PC-9 (cell line): ENCODE results near the gene USP10. TPM values are rescaled to one million over a fixed set of nuclear protein-coding genes. Genes with fewer than 3 reads are reported as not detected.

Source experiments
- BruUV-seq: library from RNA; stranded (reverse); fragments of 400-500 nt; replicated peaks from 2 replicates; lab custom pipeline; 2021; lab: Mats Ljungman, UMichigan
- CTCF ChIA-PET: fragments of 300-600 bp; sonication (Branson Sonifier 250); formaldehyde crosslinking; loops from one replicate; lab custom pipeline; 2022; ENCODE audit warnings: antibody characterized with exemption; lab: Charles Lee
- POLR2A ChIA-PET: fragments of 300-600 bp; sonication (Branson Sonifier 250); formaldehyde crosslinking; loops from one replicate; lab custom pipeline; 2022; ENCODE audit warnings: antibody characterized with exemption; ENCODE audit not compliant: unreplicated experiment; lab: Charles Lee
- DNase-seq, 2 experiments: peaks; one replicate each; pipeline versions ENCODE4 v3.0.0 to v3.0.0-alpha.2; 2015 to 2022; ENCODE audit warnings: mixed read lengths in 1 of 2
- H2AFZ ChIP-seq: fragments of 200-600 bp; sonication (generic); 2 replicates; pipeline ENCODE4 v1.8.1; 2017; ENCODE audit warnings: antibody characterized with exemption
- H3F3A ChIP-seq: fragments of 200-600 bp; sonication (generic); 2 replicates; pipeline ENCODE4 v1.8.1; 2017; ENCODE audit warnings: antibody characterized with exemption, mild to moderate bottlenecking, low read depth; ENCODE audit not compliant: insufficient read depth
- H3K27ac ChIP-seq: fragments of 200-600 bp; sonication (generic); 2 replicates; pipeline ENCODE4 v1.6.1; 2016; ENCODE audit warnings: mixed run types
- H3K27me3 ChIP-seq: fragments of 200-600 bp; sonication (generic); 2 replicates; pipeline ENCODE4 v1.6.1; 2016; ENCODE audit warnings: low read depth, mixed run types; ENCODE audit not compliant: insufficient read depth
- H3K36me3 ChIP-seq: fragments of 200-600 bp; sonication (generic); 2 replicates; pipeline ENCODE4 v1.6.1; 2016; ENCODE audit warnings: low read depth, mixed run types
- H3K4me1 ChIP-seq: fragments of 200-600 bp; sonication (generic); replicated peaks from 2 replicates; pipeline ENCODE4 v1.6.1; 2016; ENCODE audit warnings: mixed run types; ENCODE audit not compliant: insufficient read depth
- H3K4me2 ChIP-seq: fragments of 200-600 bp; sonication (generic); 2 replicates; pipeline ENCODE4 v1.6.1; 2017; ENCODE audit warnings: mixed run types
- H3K4me3 ChIP-seq: fragments of 200-600 bp; sonication (generic); 2 replicates; pipeline ENCODE4 v1.6.1; 2016; ENCODE audit warnings: mixed run types
- H3K79me2 ChIP-seq: fragments of 200-600 bp; sonication (generic); 2 replicates; pipeline ENCODE4 v1.6.1; 2017; ENCODE audit warnings: low read depth, mixed run types
- H3K9me2 ChIP-seq: fragments of 200-600 bp; sonication (generic); 2 replicates; pipeline ENCODE4 v1.8.1; 2017; ENCODE audit warnings: mild to moderate bottlenecking; ENCODE audit not compliant: insufficient read depth
- H3K9me3 ChIP-seq: fragments of 200-600 bp; sonication (generic); 2 replicates; pipeline ENCODE4 v1.8.1; 2016; ENCODE audit warnings: low read depth; ENCODE audit not compliant: insufficient read depth
- H4K20me1 ChIP-seq: fragments of 200-600 bp; sonication (generic); 2 replicates; pipeline ENCODE4 v1.8.1; 2017; ENCODE audit not compliant: insufficient read depth
- CTCF ChIP-seq: fragments of 200-600 bp; sonication (generic); conservative IDR thresholded peaks from 2 replicates; pipeline ENCODE4 v1.6.1; 2017; ENCODE audit warnings: mixed run types, antibody characterized with exemption, mild to moderate bottlenecking, moderate library complexity
- EZH2 ChIP-seq: fragments of 200-600 bp; sonication (generic); IDR thresholded peaks from 2 replicates; pipeline ENCODE4 v1.8.0; 2017; ENCODE audit warnings: antibody characterized with exemption, low read depth
- intact Hi-C: fragments of 100-400 bp; cut with micrococcal nuclease; formaldehyde crosslinking; loops from one replicate; pipeline ENCODE4 v1.10.0; 2022; ENCODE audit not compliant: unreplicated experiment
- total RNA-seq: library from RNA; stranded (reverse); gene quantifications from 2 replicates; pipeline ENCODE4 v1.2.3, GENCODE V29; 2021

USP10 gene
- total RNA-seq, 1 experiment from 2014 or later = 109 TPM

DNA sequence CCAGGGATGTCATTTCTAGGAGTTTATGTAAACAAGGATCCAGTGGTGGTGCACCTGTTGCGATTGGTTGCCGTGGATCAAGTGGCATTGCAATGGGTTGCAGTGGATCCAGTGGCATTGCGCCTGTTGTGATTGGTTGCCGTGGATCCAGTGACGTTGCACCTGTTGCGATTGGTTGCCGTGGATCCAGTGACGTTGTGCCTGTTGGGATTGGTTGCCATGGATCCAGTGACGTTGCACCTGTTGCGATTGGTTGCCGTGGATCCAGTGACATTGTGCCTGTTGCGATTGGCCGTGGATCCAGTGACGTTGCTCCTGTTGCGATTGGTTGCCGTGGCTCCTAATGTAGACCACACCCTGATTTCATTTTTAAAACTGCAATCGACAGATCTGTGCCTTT, 63.8 kb downstream of the USP10 start:
- CTCF ChIA-PET = no interaction called here
- BruUV-seq = no TSS peak
- TF ChIP-seq EZH2 (no peak), CTCF (no peak)
- Histone ChIP-seq H2AFZ (no peak overlapping the region), H3K36me3 (peaks cover 51% of the 10 kb centered on the region), H4K20me1 (peaks cover 31% of the 10 kb centered on the region), H3K9me2 (no peaks in the 10 kb centered on the region), H3K4me2 (no peak overlapping the region), H3K9me3 (no peaks in the 10 kb centered on the region), H3K27ac (no peak overlapping the region), H3K4me3 (no peak overlapping the region), H3K4me1 (no peaks in the 10 kb centered on the region), H3K79me2 (peaks cover 16% of the 10 kb centered on the region; the same call in 1 of the 2 replicates), H3K27me3 (no peaks in the 10 kb centered on the region), H3F3A (peaks cover 11% of the 10 kb centered on the region; the same call in 1 of the 2 replicates)
- no peak for DNase-seq
- POLR2A ChIA-PET = no interaction called here
- intact Hi-C loops = no loop called here

- CTCF ChIA-PET = interaction anchor here (0.7 kb wide), 1 partner anchor 109 kb away, joined by 3 read pairs; no protein-coding TSS in a partner anchor
- peaks cover 28% of the 10 kb centered on the region for H4K20me1 ChIP-seq
- H3K4me2 ChIP-seq = no peak overlapping the region
- TF ChIP-seq EZH2 (no peak), CTCF (no peak)
- 0 out of 2 replicates have a peak, but pooled peaks cover 5% of the 10 kb centered on the region for H3K79me2 ChIP-seq
- H3K4me1 ChIP-seq = no peaks in the 10 kb centered on the region
- H3K4me3 ChIP-seq = no peak overlapping the region
- no peak for DNase-seq
- peaks cover 5% of the 10 kb centered on the region; the same call in 1 of the 2 replicates for H3F3A ChIP-seq
- H3K9me3 ChIP-seq = no peaks in the 10 kb centered on the region
- H3K27ac ChIP-seq = no peak overlapping the region
- no peaks in the 10 kb centered on the region for H3K9me2 ChIP-seq
- no peaks in the 10 kb centered on the region for H3K27me3 ChIP-seq
- H2AFZ ChIP-seq = no peak overlapping the region
- peaks cover 48% of the 10 kb centered on the region for H3K36me3 ChIP-seq
- intact Hi-C loops = no loop called here
- POLR2A ChIA-PET = interaction anchor here (0.6 kb wide), 1 partner anchor 551 kb away, joined by 3 read pairs; no protein-coding TSS in a partner anchor
- no TSS peak for BruUV-seq
These were observed 65.2 kb downstream of the USP10 start for GRCh38 chr16:84764970-84765369.

- Histone ChIP-seq H3K27me3 (no peaks in the 10 kb centered on the region), H3K9me3 (no peaks in the 10 kb centered on the region), H4K20me1 (peaks cover 23% of the 10 kb centered on the region), H3K4me2 (no peak overlapping the region), H3K27ac (no peak overlapping the region), H3K9me2 (no peaks in the 10 kb centered on the region), H3F3A (peaks cover 5% of the 10 kb centered on the region; the same call in 1 of the 2 replicates), H3K36me3 (peaks cover 41% of the 10 kb centered on the region), H3K79me2 (no peaks in the 10 kb centered on the region), H3K4me3 (no peak overlapping the region), H3K4me1 (no peaks in the 10 kb centered on the region), H2AFZ (no peak overlapping the region)
- ChIA-PET CTCF (no interaction called here), POLR2A (no interaction called here)
- TF ChIP-seq EZH2 (no peak), CTCF (no peak)
- no TSS peak for BruUV-seq
- no peak for DNase-seq
- intact Hi-C loops = no loop called here
These were observed 66.1 kb downstream of the USP10 start for GRCh38 chr16:84765616-84766580.
